Lower leg skin (tissue), 4 donors: ENCODE data around the gene SASH1. TPM values are rescaled to one million over a fixed set of nuclear protein-coding genes. Genes with fewer than 3 reads are reported as not detected.

Experiments used
- DNase-seq, 2 donors: peaks; one replicate each; pipeline ENCODE4 v3.0.0-alpha.2; 2019; ENCODE audit warnings: low spot score in 2 of 2
- H3K4me3 ChIP-seq: fragments of 200-600 bp; sonication (generic); 2 replicates; pipeline ENCODE4 v1.5.1; 2017; ENCODE audit warnings: mild to moderate bottlenecking, low read depth; ENCODE audit not compliant: poor library complexity, severe bottlenecking
- CTCF ChIP-seq, 3 donors: fragments of 450-650 bp; IDR thresholded peaks; one replicate each; pipeline ENCODE4 v1.5.1; 2016; ENCODE audit warnings: antibody characterized with exemption in 3 of 3, mild to moderate bottlenecking in 3 of 3, moderate library complexity in 2 of 3
- POLR2A ChIP-seq, 2 donors: fragments of 450-650 bp; IDR thresholded peaks; one replicate each; pipeline ENCODE4 v1.6.1; 2016 to 2017; ENCODE audit warnings: antibody characterized with exemption in 2 of 2, mild to moderate bottlenecking in 1 of 2, moderate library complexity in 1 of 2
- WGBS, 2 donors: methylation state at CpG; one replicate each; pipeline ENCODE4 v1.1.5; 2018; 5-methylcytosine and 5-hydroxymethylcytosine counted together
- intact Hi-C: fragments of 100-400 bp; cut with DNase I; formaldehyde crosslinking; loops from one replicate; pipeline ENCODE4 v1.15.0; 2023; ENCODE audit warnings: low total_unique reads
- total RNA-seq, 4 donors: library from RNA; depleted of rRNA; stranded (reverse); fragments of >200 nt; gene quantifications; one replicate each; pipeline ENCODE4 v1.1.0, GENCODE V29; 2016

SASH1 gene
- total RNA-seq, 4 donors from 2014 or later = 74.9 to 106 (median 91.5) TPM

GRCh38 chr6:148431840-148432239 lies 89.2 kb downstream of the SASH1 start:
- WGBS, 2 donors = 85 to 92% methylated on average over 7 of the region's 7 CpGs
- intact Hi-C loops = no loop called here
- H3K4me3 ChIP-seq = no peak overlapping the region
- DNase-seq = no peak
- no peak for TF ChIP-seq POLR2A (IDR thresholded peaks at IDR 0.05)
- TF ChIP-seq CTCF (IDR thresholded peaks at IDR 0.05) = no peak

GRCh38 chr6:148432462-148433195 lies 90.0 kb downstream of the SASH1 start:
- H3K4me3 ChIP-seq = no peak overlapping the region
- no peak for DNase-seq
- TF ChIP-seq POLR2A (IDR thresholded peaks at IDR 0.05) = no peak
- 23 to 24% methylated on average over 5 of the region's 5 CpGs for WGBS, 2 donors
- intact Hi-C loops = no loop called here

GRCh38 chr6:148435386-148435785 lies 92.7 kb downstream of the SASH1 start:
- WGBS, 2 donors = 53 to 60% methylated on average over 2 of the region's 2 CpGs
- no peak for DNase-seq
- no peak for TF ChIP-seq POLR2A (IDR thresholded peaks at IDR 0.05)
- TF ChIP-seq CTCF (IDR thresholded peaks at IDR 0.05) = no peak
- no peak overlapping the region for H3K4me3 ChIP-seq
- intact Hi-C loops = no loop called here

- WGBS, 2 donors = 92 to 95% methylated on average over 1 of the region's 1 CpG
- TF ChIP-seq CTCF (IDR thresholded peaks at IDR 0.05) = no peak
- no peak for TF ChIP-seq POLR2A (IDR thresholded peaks at IDR 0.05)
- no peak overlapping the region for H3K4me3 ChIP-seq
- DNase-seq = no peak
- intact Hi-C loops = no loop called here
These were observed 93.8 kb downstream of the SASH1 start for GRCh38 chr6:148436466-148436865.

GRCh38 chr6:148438632-148439031 lies 96.0 kb downstream of the SASH1 start:
- WGBS, 2 donors = 76 to 85% methylated on average over 7 of the region's 7 CpGs
- no peak overlapping the region for H3K4me3 ChIP-seq
- DNase-seq = no peak
- intact Hi-C loops = no loop called here
- TF ChIP-seq CTCF (IDR thresholded peaks at IDR 0.05) = no peak
- no peak for TF ChIP-seq POLR2A (IDR thresholded peaks at IDR 0.05)

- TF ChIP-seq POLR2A (IDR thresholded peaks at IDR 0.05) (no peak), CTCF (IDR thresholded peaks at IDR 0.05) (no peak)
These were observed 97.4 kb downstream of the SASH1 start for GRCh38 chr6:148440016-148440415.

More at GRCh38 chr6:148440016-148440415, 97.4 kb downstream of the SASH1 start:
- intact Hi-C loops = no loop called here
- DNase-seq = no peak
- no peak overlapping the region for H3K4me3 ChIP-seq
- WGBS, 2 donors = 69 to 71% methylated on average over 13 of the region's 13 CpGs
